ENCODE measurements around the gene RIBC1. TPM values are rescaled to one million over a fixed set of nuclear protein-coding genes. Genes with fewer than 3 reads are reported as not detected.

The RIBC1 gene
- polyA plus RNA-seq, 6 donors from 2014 or later, result 0.31 to 0.57 (median 0.43) TPM; not detected in 2

GRCh38 chrX:53476371-53476770 lies 53.7 kb downstream of the RIBC1 start:
- Mint-ChIP-seq H3K9me3 (peaks cover 0 to 6% (median 0%) of the 10 kb centered on the region in 7 donors), H3K27ac (no peak overlapping the region), H3K4me3 (no peak overlapping the region), H3K36me3 (peaks cover 0 to 7% of the 10 kb centered on the region in 2 donors), H3K4me1 (peaks cover 5 to 7% (median 6%) of the 10 kb centered on the region in 3 donors), H3K27me3 (peaks cover 8 to 49% (median 28%) of the 10 kb centered on the region in 3 donors)
- DNase-seq (no peak), ATAC-seq (ENCODE audit: low read depth in 2 of 2) (no peak)

- Mint-ChIP-seq H3K27me3 (peaks cover 8 to 29% (median 19%) of the 10 kb centered on the region in 3 donors), H3K4me1 (peaks cover 5 to 11% (median 6%) of the 10 kb centered on the region in 3 donors), H3K27ac (no peak overlapping the region), H3K9me3 (peaks cover 0 to 6% (median 0%) of the 10 kb centered on the region in 7 donors), H3K4me3 (no peak overlapping the region), H3K36me3 (peaks cover 0 to 7% of the 10 kb centered on the region in 2 donors)
- DNase-seq (no peak), ATAC-seq (ENCODE audit: low read depth in 2 of 2) (peak in 1 of 2 donors; percentile 18)
Measured at GRCh38 chrX:53479301-53479700, 56.6 kb downstream of the RIBC1 start.

Other genes with a start within 250 kb of the RIBC1 start
- 10 to 100 TPM; 13.8 to 36.9 (median 28.8) TPM for gene KDM5C, start 197.7 kb upstream of the RIBC1 start, polyA plus RNA-seq (ENCODE audit: low read depth in 6 of 6)
- gene IQSEC2, start 141.3 kb upstream of the RIBC1 start, polyA plus RNA-seq (ENCODE audit: low read depth in 6 of 6), result 1 to 10 TPM in 2 of 6 donors, under 1 TPM in 3, not detected in 1; 0.49 to 2.2 (median 0.89) TPM
- gene SMC1A, start 219 bp upstream of the RIBC1 start, polyA plus RNA-seq (ENCODE audit: low read depth in 6 of 6), result 10 to 100 TPM; 31.1 to 79.1 (median 50.3) TPM
- 100 to 1,000 TPM in 5 of 6 donors, 10 to 100 TPM in 1; 96.9 to 181 (median 116) TPM for gene HSD17B10, start 11.5 kb downstream of the RIBC1 start, polyA plus RNA-seq (ENCODE audit: low read depth in 6 of 6)

Measured in naive B cell (primary cell).